Measurements from ENCODE around the gene GCK.

DNA sequence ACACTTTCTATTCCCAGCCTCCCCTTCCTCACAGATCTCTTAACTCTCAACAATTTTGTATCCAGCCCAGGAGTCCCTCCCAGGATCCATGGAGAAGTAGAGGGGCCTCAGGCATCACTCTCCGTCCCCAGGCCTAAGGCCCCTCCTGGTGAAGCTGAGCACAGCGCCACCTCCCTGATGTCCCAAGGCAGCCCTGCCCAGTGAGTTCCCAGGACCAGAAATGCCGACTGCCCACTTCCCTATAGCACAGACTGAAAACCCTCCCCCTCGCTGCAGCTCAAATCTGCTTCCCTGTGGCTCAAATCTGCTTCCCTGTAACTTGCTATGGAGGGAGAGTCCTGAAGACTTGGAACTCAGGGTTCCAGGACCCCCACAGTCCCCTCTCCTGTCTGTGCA, 47.1 kb upstream of the GCK start:
- TF ChIP-seq CTBP1 (IDR thresholded peaks at IDR 0.05; ENCODE audit: borderline replicate concordance) (no peak), FOXM1 (IDR thresholded peaks at IDR 0.05; ENCODE audit: borderline replicate concordance) (no peak), SP1 (IDR thresholded peaks at IDR 0.05) (no peak), TARDBP (IDR thresholded peaks at IDR 0.05) (no peak), SUZ12 (IDR thresholded peaks at IDR 0.05) (no peak), LEF1 (IDR thresholded peaks at IDR 0.05; ENCODE audit: borderline replicate concordance) (no peak), L3MBTL2 (conservative IDR thresholded peaks at IDR 0.05) (no peak), FOXA1 (IDR thresholded peaks at IDR 0.05) (no peak), BHLHE40 (IDR thresholded peaks at IDR 0.05; ENCODE audit: borderline replicate concordance) (no peak), ZNF384 (IDR thresholded peaks at IDR 0.05) (no peak)
- TF ChIP-seq, protein P1, sequence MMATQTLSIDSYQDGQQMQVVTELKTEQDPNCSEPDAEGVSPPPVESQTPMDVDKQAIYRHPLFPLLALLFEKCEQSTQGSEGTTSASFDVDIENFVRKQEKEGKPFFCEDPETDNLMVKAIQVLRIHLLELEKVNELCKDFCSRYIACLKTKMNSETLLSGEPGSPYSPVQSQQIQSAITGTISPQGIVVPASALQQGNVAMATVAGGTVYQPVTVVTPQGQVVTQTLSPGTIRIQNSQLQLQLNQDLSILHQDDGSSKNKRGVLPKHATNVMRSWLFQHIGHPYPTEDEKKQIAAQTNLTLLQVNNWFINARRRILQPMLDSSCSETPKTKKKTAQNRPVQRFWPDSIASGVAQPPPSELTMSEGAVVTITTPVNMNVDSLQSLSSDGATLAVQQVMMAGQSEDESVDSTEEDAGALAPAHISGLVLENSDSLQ (IDR thresholded peaks at IDR 0.05) = no peak
